Measurements from ENCODE around the gene SIK3.
A peak's percentile ranks its signal among the peaks of the same experiment; 100 is the strongest.

Gene SIK3

GRCh38 chr11:116984589-116984988 lies 113.6 kb downstream of the SIK3 start:
- peaks cover 24% of the 10 kb centered on the region for H3F3A ChIP-seq (ENCODE audit: insufficient read depth, low read length)
- no peak for DNase-seq
- H3K4me3 ChIP-seq (ENCODE audit: low read length): no peak overlapping the region
- no peaks in the 10 kb centered on the region for H3K27me3 ChIP-seq (replicated peaks; ENCODE audit: insufficient read depth, low read length)
- H2AFZ ChIP-seq (ENCODE audit: low read length): no peak overlapping the region
- no peak overlapping the region for H3K4me2 ChIP-seq (ENCODE audit: low read depth, low read length)
- H3K9me3 ChIP-seq (replicated peaks; ENCODE audit: insufficient read depth, low read length): no peaks in the 10 kb centered on the region
- peaks cover 4% of the 10 kb centered on the region; the same call in 1 of the 2 replicates for H4K20me1 ChIP-seq (ENCODE audit: insufficient read depth, low read length)
- peaks cover 39% of the 10 kb centered on the region for H3K4me1 ChIP-seq (ENCODE audit: low read length)
- H3K79me2 ChIP-seq (ENCODE audit: low read length): peaks cover 92% of the 10 kb centered on the region
- no peaks in the 10 kb centered on the region for H3K36me3 ChIP-seq (replicated peaks; ENCODE audit: insufficient read depth, low read length)
- H3K9me2 ChIP-seq (replicated peaks; ENCODE audit: insufficient read depth, low read length): no peaks in the 10 kb centered on the region
- no peak overlapping the region for H3K27ac ChIP-seq (ENCODE audit: low read length)
- H3K9ac ChIP-seq (ENCODE audit: low read length): no peak overlapping the region
- no peak for TF ChIP-seq EZH2 (optimal IDR thresholded peaks at IDR 0.05; ENCODE audit: low read depth, low read length)
- TF ChIP-seq, protein P1, sequence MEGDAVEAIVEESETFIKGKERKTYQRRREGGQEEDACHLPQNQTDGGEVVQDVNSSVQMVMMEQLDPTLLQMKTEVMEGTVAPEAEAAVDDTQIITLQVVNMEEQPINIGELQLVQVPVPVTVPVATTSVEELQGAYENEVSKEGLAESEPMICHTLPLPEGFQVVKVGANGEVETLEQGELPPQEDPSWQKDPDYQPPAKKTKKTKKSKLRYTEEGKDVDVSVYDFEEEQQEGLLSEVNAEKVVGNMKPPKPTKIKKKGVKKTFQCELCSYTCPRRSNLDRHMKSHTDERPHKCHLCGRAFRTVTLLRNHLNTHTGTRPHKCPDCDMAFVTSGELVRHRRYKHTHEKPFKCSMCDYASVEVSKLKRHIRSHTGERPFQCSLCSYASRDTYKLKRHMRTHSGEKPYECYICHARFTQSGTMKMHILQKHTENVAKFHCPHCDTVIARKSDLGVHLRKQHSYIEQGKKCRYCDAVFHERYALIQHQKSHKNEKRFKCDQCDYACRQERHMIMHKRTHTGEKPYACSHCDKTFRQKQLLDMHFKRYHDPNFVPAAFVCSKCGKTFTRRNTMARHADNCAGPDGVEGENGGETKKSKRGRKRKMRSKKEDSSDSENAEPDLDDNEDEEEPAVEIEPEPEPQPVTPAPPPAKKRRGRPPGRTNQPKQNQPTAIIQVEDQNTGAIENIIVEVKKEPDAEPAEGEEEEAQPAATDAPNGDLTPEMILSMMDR (IDR thresholded peaks at IDR 0.05; ENCODE audit: low read length): no peak
- TF ChIP-seq EZH2phosphoT487 (IDR thresholded peaks at IDR 0.05; ENCODE audit: low read length): no peak

DNA sequence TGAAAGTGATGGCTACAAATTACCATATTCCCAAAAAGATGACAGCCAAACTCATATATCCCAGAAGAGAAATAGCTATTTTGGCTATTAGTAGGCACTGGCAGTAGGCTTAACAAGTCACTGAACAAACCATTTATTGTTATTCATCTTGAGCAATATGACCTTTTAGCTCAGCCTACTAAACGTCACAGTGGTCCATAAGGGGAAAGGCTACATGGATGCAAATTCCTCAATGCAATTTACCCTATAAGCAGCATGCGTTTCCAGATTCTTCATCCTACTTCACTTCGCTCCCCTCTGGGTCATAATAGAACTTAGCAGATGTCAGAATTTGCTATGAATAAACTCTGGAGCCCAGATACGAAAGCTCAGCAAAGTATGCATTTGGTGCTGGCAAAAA lies 114.0 kb downstream of the SIK3 start:
- H3K36me3 ChIP-seq (replicated peaks; ENCODE audit: insufficient read depth, low read length): no peaks in the 10 kb centered on the region
- no peak overlapping the region for H3K4me2 ChIP-seq (ENCODE audit: low read depth, low read length)
- H3K4me1 ChIP-seq (ENCODE audit: low read length): peaks cover 38% of the 10 kb centered on the region
- DNase-seq: no peak
- no peak overlapping the region for H3K4me3 ChIP-seq (ENCODE audit: low read length)
- peaks cover 24% of the 10 kb centered on the region for H3F3A ChIP-seq (ENCODE audit: insufficient read depth, low read length)
- H3K9me3 ChIP-seq (replicated peaks; ENCODE audit: insufficient read depth, low read length): no peaks in the 10 kb centered on the region
- no peak overlapping the region for H3K27ac ChIP-seq (ENCODE audit: low read length)
- H3K79me2 ChIP-seq (ENCODE audit: low read length): peaks cover 92% of the 10 kb centered on the region
- H3K9ac ChIP-seq (ENCODE audit: low read length): no peak overlapping the region
- H2AFZ ChIP-seq (ENCODE audit: low read length): no peak overlapping the region
- peaks cover 4% of the 10 kb centered on the region; the same call in 1 of the 2 replicates for H4K20me1 ChIP-seq (ENCODE audit: insufficient read depth, low read length)
- no peaks in the 10 kb centered on the region for H3K9me2 ChIP-seq (replicated peaks; ENCODE audit: insufficient read depth, low read length)
- no peaks in the 10 kb centered on the region for H3K27me3 ChIP-seq (replicated peaks; ENCODE audit: insufficient read depth, low read length)
- TF ChIP-seq EZH2phosphoT487 (IDR thresholded peaks at IDR 0.05; ENCODE audit: low read length) (no peak), EZH2 (optimal IDR thresholded peaks at IDR 0.05; ENCODE audit: low read depth, low read length) (no peak)
- TF ChIP-seq, protein P1 (IDR thresholded peaks at IDR 0.05; ENCODE audit: low read length): no peak

- no peak overlapping the region for H3K27ac ChIP-seq (ENCODE audit: low read length)
- H3K27me3 ChIP-seq (replicated peaks; ENCODE audit: insufficient read depth, low read length): no peaks in the 10 kb centered on the region
- TF ChIP-seq EZH2phosphoT487 (IDR thresholded peaks at IDR 0.05; ENCODE audit: low read length): no peak
- no peak for TF ChIP-seq EZH2 (optimal IDR thresholded peaks at IDR 0.05; ENCODE audit: low read depth, low read length)
- TF ChIP-seq, protein P1 (IDR thresholded peaks at IDR 0.05; ENCODE audit: low read length): no peak
- H3F3A ChIP-seq (ENCODE audit: insufficient read depth, low read length): peaks cover 7% of the 10 kb centered on the region
- H3K9ac ChIP-seq (ENCODE audit: low read length): no peak overlapping the region
- no peak for DNase-seq
- H3K4me1 ChIP-seq (ENCODE audit: low read length): peaks cover 17% of the 10 kb centered on the region
- no peaks in the 10 kb centered on the region; the same call in 1 of the 2 replicates for H4K20me1 ChIP-seq (ENCODE audit: insufficient read depth, low read length)
- no peaks in the 10 kb centered on the region for H3K9me2 ChIP-seq (replicated peaks; ENCODE audit: insufficient read depth, low read length)
- 0 out of 2 replicates have a peak overlapping the region, but pooled peaks have one; percentile 2 for H3K4me2 ChIP-seq (ENCODE audit: low read depth, low read length)
- no peaks in the 10 kb centered on the region for H3K36me3 ChIP-seq (replicated peaks; ENCODE audit: insufficient read depth, low read length)
- no peak overlapping the region for H3K4me3 ChIP-seq (ENCODE audit: low read length)
- no peak overlapping the region for H2AFZ ChIP-seq (ENCODE audit: low read length)
- no peaks in the 10 kb centered on the region for H3K9me3 ChIP-seq (replicated peaks; ENCODE audit: insufficient read depth, low read length)
- peaks cover 92% of the 10 kb centered on the region for H3K79me2 ChIP-seq (ENCODE audit: low read length)
Measured at GRCh38 chr11:116981266-116981885, 116.9 kb downstream of the SIK3 start.

Measured in MM.1S (cell line).